Measurements from ENCODE around the gene SASH1.

DNA sequence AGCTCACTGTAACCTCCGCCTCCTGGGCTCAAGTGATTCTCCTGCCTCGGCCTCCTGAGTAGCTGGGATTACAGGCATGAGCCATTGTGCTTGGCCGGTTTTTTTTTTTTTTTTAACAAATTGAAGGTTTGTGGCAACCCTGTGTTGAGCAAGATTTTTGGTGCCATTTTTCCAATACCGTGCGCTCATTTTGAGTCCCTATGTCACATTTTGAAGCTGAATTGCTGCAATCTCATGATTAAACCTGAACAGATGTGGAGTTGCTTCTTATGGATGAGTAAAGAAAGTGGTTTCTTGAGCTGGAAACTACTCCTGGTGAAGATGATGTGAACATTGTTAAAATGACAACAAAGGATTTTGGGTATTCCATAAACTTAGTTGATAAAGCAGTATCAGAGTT, 16.6 kb downstream of the SASH1 start:
- TF ChIP-seq POLR2AphosphoS5 (IDR thresholded peaks at IDR 0.05; ENCODE audit: low read depth, low read length) (no peak), POLR2A (IDR thresholded peaks at IDR 0.05; ENCODE audit: low read depth, low read length) (no peak), TAF1 (IDR thresholded peaks at IDR 0.05; ENCODE audit: borderline replicate concordance, low read depth, low read length) (no peak)
